ENCODE measurements around the gene POLE.

The POLE gene

DNA sequence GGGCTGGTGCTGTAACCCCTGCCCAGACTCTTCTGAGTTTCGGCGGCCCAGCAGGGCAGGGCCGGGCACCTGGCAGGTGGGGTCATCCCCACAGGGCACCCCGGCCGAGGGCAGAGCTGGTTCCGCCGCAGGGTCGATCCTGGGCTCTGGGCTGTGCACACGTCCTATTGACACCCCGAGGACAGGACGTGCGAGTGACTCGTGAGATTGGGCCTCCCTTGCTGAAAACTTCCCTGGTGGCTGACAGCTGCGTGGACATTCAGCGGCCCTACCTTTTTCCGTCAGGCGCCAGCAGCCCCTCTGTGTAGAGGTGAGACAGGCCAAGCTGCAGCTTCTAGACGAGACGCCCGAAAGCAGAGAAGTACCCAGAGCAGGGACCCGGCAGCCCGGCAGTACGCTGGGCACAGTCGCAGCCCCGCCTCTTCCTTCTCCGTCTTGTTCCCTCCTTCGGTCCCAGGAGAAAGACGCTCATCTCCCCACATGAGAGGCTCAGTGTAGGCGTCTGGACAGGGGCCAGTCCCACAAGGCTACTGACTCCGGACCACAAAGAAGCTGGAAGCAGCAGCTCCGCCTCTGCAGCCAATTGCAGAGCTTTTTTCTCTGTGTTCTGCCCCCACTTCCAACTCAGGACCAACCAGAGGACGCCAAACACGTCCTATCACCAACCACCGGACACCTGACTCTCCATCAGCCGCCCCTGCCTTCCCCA, 76.9 kb downstream of the POLE start, which contains the start of gene LRCOL1:
Gene LRCOL1, minus strand, starts transcription at position 532 of the 709 bp plus-strand sequence. CDS start 4,331 bp downstream, outside the sequence.
- TF ChIP-seq, protein P1, sequence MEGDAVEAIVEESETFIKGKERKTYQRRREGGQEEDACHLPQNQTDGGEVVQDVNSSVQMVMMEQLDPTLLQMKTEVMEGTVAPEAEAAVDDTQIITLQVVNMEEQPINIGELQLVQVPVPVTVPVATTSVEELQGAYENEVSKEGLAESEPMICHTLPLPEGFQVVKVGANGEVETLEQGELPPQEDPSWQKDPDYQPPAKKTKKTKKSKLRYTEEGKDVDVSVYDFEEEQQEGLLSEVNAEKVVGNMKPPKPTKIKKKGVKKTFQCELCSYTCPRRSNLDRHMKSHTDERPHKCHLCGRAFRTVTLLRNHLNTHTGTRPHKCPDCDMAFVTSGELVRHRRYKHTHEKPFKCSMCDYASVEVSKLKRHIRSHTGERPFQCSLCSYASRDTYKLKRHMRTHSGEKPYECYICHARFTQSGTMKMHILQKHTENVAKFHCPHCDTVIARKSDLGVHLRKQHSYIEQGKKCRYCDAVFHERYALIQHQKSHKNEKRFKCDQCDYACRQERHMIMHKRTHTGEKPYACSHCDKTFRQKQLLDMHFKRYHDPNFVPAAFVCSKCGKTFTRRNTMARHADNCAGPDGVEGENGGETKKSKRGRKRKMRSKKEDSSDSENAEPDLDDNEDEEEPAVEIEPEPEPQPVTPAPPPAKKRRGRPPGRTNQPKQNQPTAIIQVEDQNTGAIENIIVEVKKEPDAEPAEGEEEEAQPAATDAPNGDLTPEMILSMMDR (IDR thresholded peaks at IDR 0.05; ENCODE audit: low read depth, low read length) = no peak
- in situ Hi-C loops (cut with HindIII; ENCODE audit: low sequenced_read_pairs) = no loop called here
- DNase-seq (ENCODE audit: low read depth, low spot score) = peak; percentile 88
- H3K4me3 ChIP-seq (ENCODE audit: low read depth, low read length) = peak within 1 kb of the TSS; percentile 20

DNA sequence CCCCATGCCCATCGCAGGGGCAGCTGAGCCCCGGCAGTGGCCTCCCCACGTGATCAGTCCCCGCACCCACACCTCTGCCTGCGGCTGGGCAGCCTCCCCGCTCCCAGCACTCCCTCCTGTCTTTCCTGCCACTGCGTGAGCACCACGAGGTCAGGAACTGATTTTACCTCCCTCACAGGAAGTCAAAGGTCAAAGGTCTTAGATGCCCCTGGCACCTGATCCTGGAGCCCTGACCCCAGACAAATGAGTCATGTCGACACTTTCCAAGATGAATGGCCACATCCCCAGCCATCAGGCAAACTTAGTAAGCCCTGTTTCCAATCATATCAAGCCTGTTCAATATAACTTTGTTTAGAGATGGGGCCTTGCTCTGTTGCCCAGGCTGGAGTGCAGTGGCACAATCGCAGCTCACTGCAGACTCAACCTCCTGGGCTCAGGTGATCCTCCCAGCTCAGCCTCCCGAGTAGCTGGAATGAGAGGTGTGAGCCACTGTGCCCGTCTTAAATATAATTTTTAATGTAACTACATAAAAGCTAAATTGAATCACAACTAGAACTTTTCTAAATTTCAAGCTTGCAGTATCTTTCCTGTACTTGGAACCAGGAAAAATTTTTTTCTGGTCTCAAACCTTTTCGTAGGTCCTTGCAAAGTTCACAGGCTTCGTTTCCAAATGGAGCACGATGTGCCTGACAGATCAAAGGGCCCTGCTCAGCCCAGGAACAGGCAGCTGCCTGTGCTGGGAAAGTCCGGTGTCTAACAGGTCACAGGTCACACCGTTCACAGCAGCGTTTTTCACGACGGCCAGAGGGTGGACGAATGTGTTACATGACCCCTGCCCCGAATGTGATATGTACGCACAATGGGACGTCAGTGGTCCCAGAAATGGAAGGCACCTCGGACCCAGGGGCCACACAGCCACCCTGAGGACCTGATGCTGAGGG, 78.6 kb downstream of the POLE start:
- DNase-seq (ENCODE audit: low read depth, low spot score) = no peak
- TF ChIP-seq, protein P1 (IDR thresholded peaks at IDR 0.05; ENCODE audit: low read depth, low read length) = no peak
- no peak overlapping the region for H3K4me3 ChIP-seq (ENCODE audit: low read depth, low read length)
- in situ Hi-C loops (cut with HindIII; ENCODE audit: low sequenced_read_pairs) = no loop called here

DNA sequence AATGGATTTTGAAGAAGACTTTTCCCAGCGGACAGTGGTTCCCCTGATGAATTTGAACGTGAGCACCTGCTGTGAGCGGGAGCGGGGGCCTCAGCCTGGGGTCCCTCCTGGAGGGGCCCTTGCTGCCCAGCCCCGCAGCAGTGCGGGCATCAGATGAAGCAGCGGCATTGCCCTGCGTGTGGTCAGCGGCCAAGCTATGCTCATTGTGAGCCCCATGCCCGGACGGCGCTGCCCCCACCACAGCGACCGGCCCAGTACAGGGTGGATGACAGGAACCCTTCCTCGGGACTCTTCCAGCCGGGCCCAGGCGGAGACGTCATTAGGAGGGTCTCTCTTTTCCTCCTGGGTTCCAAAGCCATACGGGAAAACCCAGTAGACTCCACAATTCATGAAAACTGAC, 80.2 kb downstream of the POLE start:
- in situ Hi-C loops (cut with HindIII; ENCODE audit: low sequenced_read_pairs) = no loop called here
- no peak overlapping the region for H3K4me3 ChIP-seq (ENCODE audit: low read depth, low read length)
- TF ChIP-seq, protein P1 (IDR thresholded peaks at IDR 0.05; ENCODE audit: low read depth, low read length) = no peak
- DNase-seq (ENCODE audit: low read depth, low spot score) = no peak

DNA sequence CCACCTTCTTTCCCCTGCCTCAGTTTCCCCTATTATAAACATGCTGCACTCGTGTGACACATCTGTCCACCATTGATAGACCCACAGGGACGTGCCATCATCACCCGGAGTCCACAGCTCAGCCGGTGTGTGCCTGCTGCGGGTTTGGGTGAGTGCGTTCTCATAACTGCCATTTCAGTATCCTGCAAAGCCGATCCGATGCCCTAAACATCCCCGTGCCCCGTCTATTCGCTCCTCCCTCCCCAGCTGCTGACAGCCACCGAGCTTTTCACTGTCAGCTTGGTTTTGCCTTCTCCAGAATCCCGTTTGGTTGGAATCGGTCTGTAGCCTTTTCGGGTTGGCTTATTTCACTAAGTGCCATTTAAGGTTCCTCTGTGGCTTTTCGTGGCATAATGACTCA, 80.7 kb downstream of the POLE start:
- TF ChIP-seq, protein P1 (IDR thresholded peaks at IDR 0.05; ENCODE audit: low read depth, low read length) = no peak
- in situ Hi-C loops (cut with HindIII; ENCODE audit: low sequenced_read_pairs) = no loop called here
- no peak overlapping the region for H3K4me3 ChIP-seq (ENCODE audit: low read depth, low read length)
- DNase-seq (ENCODE audit: low read depth, low spot score) = no peak

DNA sequence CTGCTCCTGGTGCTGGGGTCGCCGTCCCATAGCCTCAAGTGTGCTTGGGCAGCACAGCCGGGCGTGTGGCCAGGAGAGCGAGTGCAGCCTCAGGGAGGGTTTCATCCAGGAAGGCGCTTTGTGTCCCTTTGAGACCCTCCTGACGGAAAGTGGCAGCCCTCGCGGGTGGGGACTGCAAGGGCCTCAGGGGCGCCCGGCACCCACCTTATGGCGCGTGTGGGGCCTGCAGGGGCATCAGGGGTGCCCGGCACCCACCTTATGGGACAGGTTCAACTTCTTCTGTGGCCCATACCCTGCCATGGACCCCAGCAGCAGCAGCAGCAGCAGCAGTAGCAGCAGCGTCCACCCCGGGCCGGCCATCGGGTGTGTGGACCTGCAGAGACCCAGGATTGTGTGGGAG, 81.2 kb downstream of the POLE start:
- DNase-seq (ENCODE audit: low read depth, low spot score) = no peak
- H3K4me3 ChIP-seq (ENCODE audit: low read depth, low read length) = no peak overlapping the region
- TF ChIP-seq, protein P1 (IDR thresholded peaks at IDR 0.05; ENCODE audit: low read depth, low read length) = no peak
- in situ Hi-C loops (cut with HindIII; ENCODE audit: low sequenced_read_pairs) = no loop called here

DNA sequence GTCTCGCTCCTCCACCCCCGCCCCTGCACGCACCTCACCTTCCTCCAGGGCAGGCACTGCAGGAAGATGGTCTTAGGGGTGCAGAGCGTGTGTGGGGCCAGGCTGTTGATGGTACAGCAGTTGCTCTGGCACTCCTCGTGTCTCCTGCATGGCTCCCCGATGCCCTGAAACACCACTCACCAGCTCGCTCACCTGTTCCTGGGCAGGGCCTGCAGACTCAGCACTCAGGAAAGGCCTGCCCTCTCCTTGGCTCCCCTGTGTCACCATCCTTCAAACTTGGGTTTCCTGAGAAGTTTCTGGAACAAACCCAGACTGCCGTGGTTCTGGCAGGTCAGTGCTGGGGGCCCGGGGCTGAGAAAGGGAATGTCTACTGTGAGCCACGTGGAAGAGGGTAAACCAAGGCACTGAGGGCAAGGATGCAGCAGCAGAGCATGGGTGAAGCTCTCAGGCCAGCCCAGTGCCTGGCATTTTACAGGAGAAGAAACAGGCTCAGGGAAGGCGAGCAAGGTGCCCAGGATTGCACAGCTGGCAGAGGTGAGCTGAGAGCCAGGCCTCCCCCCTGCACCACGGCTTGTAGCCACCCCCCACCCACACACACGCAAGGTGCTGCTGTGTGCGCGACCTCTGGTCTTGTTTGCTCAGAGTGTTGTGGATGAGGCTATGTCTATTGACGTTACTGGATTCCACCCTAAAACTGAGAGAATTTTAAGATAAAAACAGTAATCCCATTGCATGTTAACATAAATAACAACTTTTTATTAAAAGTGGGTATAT, 82.3 kb downstream of the POLE start:
- no peak overlapping the region for H3K4me3 ChIP-seq (ENCODE audit: low read depth, low read length)
- TF ChIP-seq, protein P1 (IDR thresholded peaks at IDR 0.05; ENCODE audit: low read depth, low read length) = no peak
- in situ Hi-C loops (cut with HindIII; ENCODE audit: low sequenced_read_pairs) = no loop called here
- no peak for DNase-seq (ENCODE audit: low read depth, low spot score)
